HCT116 (cell line): Measurements from ENCODE around the gene MXI1. TPM values are rescaled to one million over a fixed set of nuclear protein-coding genes. Genes with fewer than 3 reads are reported as not detected.
A peak's percentile ranks its signal among the peaks of the same experiment; 100 is the strongest.

Experiments
- ATAC-seq: fragments of 200-7000 bp; cut with Tn5 transposase; 2 replicates; pipeline ENCODE4 v1.9.1; 2020; ENCODE audit warnings: mild to moderate bottlenecking, moderate library complexity
- BruUV-seq: library from RNA; stranded (reverse); fragments of 400-500 nt; replicated peaks from 2 replicates; lab custom pipeline; 2021; lab: Mats Ljungman, UMichigan
- CTCF ChIA-PET: fragments of 300-600 bp; sonication (Branson Sonifier 250); formaldehyde crosslinking; loops from one replicate; lab custom pipeline; 2021; ENCODE audit warnings: antibody characterized with exemption; lab: Charles Lee
- POLR2A ChIA-PET: fragments of 300-600, 350-600 bp; sonication (Branson Sonifier 250); formaldehyde crosslinking; loops from one replicate; lab custom pipeline; 2021; ENCODE audit warnings: antibody characterized with exemption; lab: Charles Lee
- RAD21 ChIA-PET, 2 experiments: fragments of 300-600 bp; sonication (Branson Sonifier 250); formaldehyde crosslinking; loops; one replicate each; lab custom pipeline; 2023; ENCODE audit warnings: low total read pairs in 2 of 2; ENCODE audit not compliant: uncharacterized antibody in 2 of 2, unreplicated experiment in 2 of 2, low non-redundant PET in 1 of 2; lab: Charles Lee
- DNase-seq: peaks from one replicate; pipeline ENCODE4 v3.0.0-alpha.2; 2010; ENCODE audit warnings: low read depth, low spot score
- H2AFZ ChIP-seq: fragments of 200-600 bp; shearing (Covaris generic), sonication (generic); 2 replicates; pipeline ENCODE4 v1.6.1; 2017; ENCODE audit warnings: low read depth, mixed run types, mixed read lengths, antibody characterized with exemption, low read length; ENCODE audit not compliant: poor library complexity, severe bottlenecking
- H3K27ac ChIP-seq: 2 replicates; pipeline ENCODE4 v1.5.1; 2012; ENCODE audit warnings: low read depth, low read length
- H3K27me3 ChIP-seq: fragments of 200-600 bp; sonication (generic); 2 replicates; pipeline ENCODE4 v1.6.1; 2016; ENCODE audit warnings: mixed run types, low read length, mixed read lengths; ENCODE audit not compliant: insufficient read depth
- H3K36me3 ChIP-seq, 2 experiments: fragments of 200-500 bp in 1 of 2; fragments of 200-600 bp in 1 of 2; sonication (Bioruptor generic) in 1 of 2; sonication (generic) in 1 of 2; 2 replicates each; pipeline versions ENCODE4 v1.5.1 to v1.6.1; 2014 to 2016; ENCODE audit warnings: low read length in 2 of 2, inconsistent platforms in 1 of 2, mixed read lengths in 1 of 2, mixed run types in 1 of 2; ENCODE audit not compliant: insufficient read depth in 2 of 2, control insufficient read depth in 1 of 2
- H3K4me1 ChIP-seq, 2 experiments: fragments of 200-600 bp in 1 of 2; sonication (generic) in 1 of 2; 2 replicates each; pipeline versions ENCODE4 v1.5.1 to v1.6.1; 2012 to 2017; ENCODE audit warnings: low read length in 2 of 2, inconsistent platforms in 1 of 2, mild to moderate bottlenecking in 1 of 2, mixed read lengths in 1 of 2, mixed run types in 1 of 2, moderate library complexity in 1 of 2; ENCODE audit not compliant: insufficient read depth in 2 of 2, control insufficient read depth in 1 of 2
- H3K4me2 ChIP-seq: fragments of 200-600 bp; sonication (generic); 2 replicates; pipeline ENCODE4 v1.6.1; 2017; ENCODE audit warnings: mixed run types, low read length, mixed read lengths
- H3K4me3 ChIP-seq, 2 experiments: fragments of 200-600 bp in 1 of 2; sonication (generic) in 1 of 2; replicated peaks in 1 of 2; 2 replicates each; pipeline ENCODE4 v1.5.1; 2011 to 2016; ENCODE audit warnings: low read length in 2 of 2, control low read depth in 1 of 2, low read depth in 1 of 2, mild to moderate bottlenecking in 1 of 2, mixed read lengths in 1 of 2, mixed run types in 1 of 2
- H3K79me2 ChIP-seq: fragments of 200-600 bp; sonication (generic); 2 replicates; pipeline ENCODE4 v1.6.1; 2017; ENCODE audit warnings: mild to moderate bottlenecking, mixed run types, low read length, moderate library complexity, mixed read lengths; ENCODE audit not compliant: insufficient read depth
- H3K9ac ChIP-seq: fragments of 200-600 bp; sonication (generic); 2 replicates; pipeline ENCODE4 v1.6.1; 2016; ENCODE audit warnings: low read length, mixed read lengths
- H3K9me2 ChIP-seq: fragments of 200-600 bp; sonication (generic), shearing (Covaris generic); 2 replicates; pipeline ENCODE4 v1.6.1; 2017; ENCODE audit warnings: mixed run types, mild to moderate bottlenecking, moderate library complexity; ENCODE audit not compliant: insufficient read depth
- H3K9me3 ChIP-seq, 2 experiments: fragments of 200-500 bp in 1 of 2; fragments of 200-600 bp in 1 of 2; sonication (Bioruptor generic) in 1 of 2; sonication (generic) in 1 of 2; 2 replicates each; pipeline ENCODE4 v1.6.1; 2014 to 2017; ENCODE audit warnings: low read length in 2 of 2, mixed read lengths in 2 of 2, inconsistent platforms in 1 of 2, low read depth in 1 of 2, mild to moderate bottlenecking in 1 of 2, mixed run types in 1 of 2, moderate library complexity in 1 of 2; ENCODE audit not compliant: control insufficient read depth in 1 of 2, insufficient read depth in 1 of 2
- H4K20me1 ChIP-seq: fragments of 200-600 bp; sonication (generic), shearing (Covaris generic); 2 replicates; pipeline ENCODE4 v1.6.1; 2017; ENCODE audit warnings: mixed run types, mild to moderate bottlenecking, moderate library complexity; ENCODE audit not compliant: insufficient read depth
- CEBPB ChIP-seq: IDR thresholded peaks from 2 replicates; pipeline ENCODE4 v1.6.1; 2012; ENCODE audit warnings: low read depth
- CTCF ChIP-seq, 3 experiments: fragments of 200-600 bp in 1 of 3; sonication (generic) in 1 of 3; IDR thresholded peaks in 2 of 3; conservative IDR thresholded peaks in 1 of 3; 2 replicates each; pipeline ENCODE4 v1.5.1; 2012 to 2017; ENCODE audit warnings: low read depth in 2 of 3, low read length in 2 of 3, antibody characterized with exemption in 1 of 3, borderline replicate concordance in 1 of 3, control low read depth in 1 of 3, mild to moderate bottlenecking in 1 of 3, mixed read lengths in 1 of 3, mixed run types in 1 of 3, moderate library complexity in 1 of 3; ENCODE audit not compliant: insufficient read depth in 1 of 3
- EGR1 ChIP-seq: IDR thresholded peaks from 2 replicates; pipeline ENCODE4 v1.6.1; 2012; ENCODE audit warnings: low read depth
- EZH2 ChIP-seq: fragments of 200-600 bp; sonication (generic); IDR thresholded peaks from 2 replicates; pipeline ENCODE4 v1.6.1; 2017; ENCODE audit warnings: antibody characterized with exemption, mixed run types
- EZH2phosphoT487 ChIP-seq: fragments of 200-600 bp; IDR thresholded peaks from 2 replicates; pipeline ENCODE4 v1.6.1; 2018; ENCODE audit warnings: antibody characterized with exemption, borderline replicate concordance
- FOSL1 ChIP-seq: IDR thresholded peaks from 2 replicates; pipeline ENCODE4 v1.6.1; 2012; ENCODE audit warnings: low read depth
- POLR2A ChIP-seq: IDR thresholded peaks from 2 replicates; pipeline ENCODE4 v1.7.0; 2011; ENCODE audit warnings: borderline replicate concordance; ENCODE audit not compliant: insufficient read depth, insufficient read length; ENCODE audit errors: extremely low read depth
- SIN3A ChIP-seq: IDR thresholded peaks from 2 replicates; pipeline ENCODE4 v1.6.1; 2012; ENCODE audit warnings: low read depth
- TCF7L2 ChIP-seq: IDR thresholded peaks from 2 replicates; pipeline ENCODE4 v1.7.0; 2011; ENCODE audit warnings: borderline replicate concordance, inconsistent platforms; ENCODE audit not compliant: insufficient read depth, insufficient read length; ENCODE audit errors: extremely low read depth
- YY1 ChIP-seq: IDR thresholded peaks from 2 replicates; pipeline ENCODE4 v1.6.1; 2011; ENCODE audit warnings: low read length, low read depth, moderate library complexity, mild to moderate bottlenecking; ENCODE audit not compliant: insufficient replicate concordance; ENCODE audit errors: extremely low read depth
- ZBTB33 ChIP-seq: IDR thresholded peaks from 2 replicates; pipeline ENCODE4 v1.6.1; 2011; ENCODE audit warnings: mild to moderate bottlenecking, low read length, moderate library complexity; ENCODE audit not compliant: insufficient replicate concordance; ENCODE audit errors: extremely low read depth
- ZFX ChIP-seq: fragments of 450-650 bp; IDR thresholded peaks from 2 replicates; pipeline ENCODE4 v1.6.1; 2017
- ZNF274 ChIP-seq: fragments of 200-500 bp; sonication (Bioruptor generic); IDR thresholded peaks from 2 replicates; pipeline ENCODE4 v1.6.1; 2014; ENCODE audit warnings: mild to moderate bottlenecking, low read depth, low read length, inconsistent platforms
- intact Hi-C: fragments of 100-400 bp; cut with micrococcal nuclease; formaldehyde crosslinking; loops from 2 replicates; pipeline ENCODE4 v1.10.0; 2022
- total RNA-seq: library from RNA; stranded (reverse); gene quantifications from one replicate; pipeline ENCODE4 v1.2.1, GENCODE V29; 2021; ENCODE audit not compliant: unreplicated experiment

MXI1 gene
- total RNA-seq, 1 experiment from 2014 or later = 57.0 TPM

DNA sequence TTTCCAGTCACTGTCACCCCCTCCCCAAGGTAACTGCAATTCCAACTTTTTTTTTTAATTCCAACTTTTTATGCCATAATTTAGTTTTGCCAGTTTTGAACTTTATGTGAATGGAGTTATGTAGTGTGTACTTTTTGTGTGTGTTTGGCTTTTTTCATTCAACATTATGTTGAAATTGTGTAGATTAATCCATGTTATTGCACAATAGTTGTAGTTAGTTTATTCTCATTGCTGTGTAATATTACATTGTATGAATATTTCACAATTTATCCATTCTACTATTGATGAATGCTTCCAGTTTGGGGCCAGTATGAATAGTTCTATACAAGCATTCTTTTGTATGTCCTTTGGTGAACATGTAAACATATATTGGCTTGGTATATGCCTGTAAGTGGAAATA is 32.5 kb downstream of the MXI1 start:
- H2AFZ ChIP-seq = no peak overlapping the region
- no peak overlapping the region for H3K27ac ChIP-seq
- 0 out of 2 replicates have a peak, but pooled peaks cover 2% of the 10 kb centered on the region for H3K79me2 ChIP-seq
- intact Hi-C loops = no loop called here
- ATAC-seq (no peak), DNase-seq (no peak)
- ChIA-PET POLR2A (no interaction called here), RAD21 (no interaction called here), CTCF (no interaction called here)
- H3K9me2 ChIP-seq = no peaks in the 10 kb centered on the region
- no peaks in the 10 kb centered on the region for H3K9me3 ChIP-seq
- H3K9ac ChIP-seq = no peak overlapping the region
- H3K4me1 ChIP-seq = no peaks in the 10 kb centered on the region
- H4K20me1 ChIP-seq = no peaks in the 10 kb centered on the region
- TF ChIP-seq CEBPB (0 out of 2 replicates have a peak, but pooled peaks have one; percentile 23), FOSL1 (no peak)
- no peak overlapping the region for H3K4me2 ChIP-seq
- H3K27me3 ChIP-seq = no peaks in the 10 kb centered on the region
- no TSS peak for BruUV-seq
- H3K4me3 ChIP-seq = no peak overlapping the region
- peaks cover 0 to 5% of the 10 kb centered on the region in 2 experiments; a peak in 1 of 4 replicates for H3K36me3 ChIP-seq

DNA sequence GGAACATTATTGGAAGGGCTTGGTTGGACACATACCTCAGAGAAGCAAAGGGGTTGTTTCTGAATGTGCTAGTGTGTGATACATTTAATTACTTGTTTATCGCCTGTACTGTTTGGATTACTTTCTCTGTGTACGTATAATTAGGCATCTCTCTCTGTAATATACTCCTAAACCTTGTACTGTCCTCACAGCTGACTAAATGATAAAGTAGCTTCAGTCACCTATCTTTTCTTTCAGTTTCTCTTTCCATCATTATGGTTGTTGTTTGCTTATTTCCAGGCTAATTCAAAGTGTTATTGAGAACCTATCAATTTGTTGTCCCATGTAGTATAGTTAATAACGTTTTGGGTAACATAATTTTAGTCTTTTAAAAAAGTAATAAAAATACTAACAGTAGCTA is 34.0 kb downstream of the MXI1 start:
- Histone ChIP-seq H3K4me3 (no peak overlapping the region), H3K4me2 (no peak overlapping the region), H3K27ac (no peak overlapping the region), H3K9me2 (no peaks in the 10 kb centered on the region), H3K79me2 (0 out of 2 replicates have a peak, but pooled peaks cover 2% of the 10 kb centered on the region), H3K9ac (no peak overlapping the region), H3K9me3 (no peaks in the 10 kb centered on the region), H4K20me1 (no peaks in the 10 kb centered on the region), H3K36me3 (peaks cover 0 to 5% of the 10 kb centered on the region in 2 experiments; a peak in 1 of 4 replicates)
- ChIA-PET CTCF (no interaction called here), POLR2A (interaction anchor here (0.5 kb wide), 1 partner anchor 30 kb away, joined by 3 read pairs; no protein-coding TSS in a partner anchor), RAD21 (no interaction called here)
- no peak for ATAC-seq
- intact Hi-C loops = no loop called here
- TF ChIP-seq YY1 (no peak), ZFX (no peak), ZNF274 (no peak), POLR2A (no peak), SIN3A (no peak), CTCF (IDR thresholded peaks at IDR 0.05 in 2 of 3, conservative IDR thresholded peaks at IDR 0.05 in 1 of 3; ENCODE audit: borderline replicate concordance in 1 of 3, insufficient read depth in 1 of 3, low read depth in 2 of 3, low read length in 2 of 3) (no peak), ZBTB33 (no peak), EZH2 (no peak), CEBPB (no peak), EZH2phosphoT487 (no peak), TCF7L2 (no peak), EGR1 (no peak), FOSL1 (no peak)
- TF ChIP-seq, all 23 proteins: peak for 0
- Histone ChIP-seq H3K27me3 (no peaks in the 10 kb centered on the region), H2AFZ (no peak overlapping the region), H3K4me1 (no peaks in the 10 kb centered on the region)
- DNase-seq = no peak
- BruUV-seq = no TSS peak
